Endometrial microvascular endothelial cells (primary cell): Measurements from ENCODE around the gene DOCK9. TPM values are rescaled to one million over a fixed set of nuclear protein-coding genes. Genes with fewer than 3 reads are reported as not detected.

ENCODE experiments used
- in situ Hi-C: cut with HindIII; loops from 2 replicates; pipeline ENCODE4 v1.10.0; 2017; ENCODE audit warnings: low sequenced_read_pairs, low pct_unique_long_range_greater_than_20kb; ENCODE audit errors: inconsistent ontology term
- total RNA-seq: library from RNA; depleted of rRNA; stranded (reverse); fragments of >200 nt; gene quantifications from one replicate; pipeline ENCODE4 v1.2.3, GENCODE V29; 2015; ENCODE audit errors: inconsistent ontology term

Gene DOCK9
- total RNA-seq, 1 donor from 2014 or later = 210 TPM

DNA sequence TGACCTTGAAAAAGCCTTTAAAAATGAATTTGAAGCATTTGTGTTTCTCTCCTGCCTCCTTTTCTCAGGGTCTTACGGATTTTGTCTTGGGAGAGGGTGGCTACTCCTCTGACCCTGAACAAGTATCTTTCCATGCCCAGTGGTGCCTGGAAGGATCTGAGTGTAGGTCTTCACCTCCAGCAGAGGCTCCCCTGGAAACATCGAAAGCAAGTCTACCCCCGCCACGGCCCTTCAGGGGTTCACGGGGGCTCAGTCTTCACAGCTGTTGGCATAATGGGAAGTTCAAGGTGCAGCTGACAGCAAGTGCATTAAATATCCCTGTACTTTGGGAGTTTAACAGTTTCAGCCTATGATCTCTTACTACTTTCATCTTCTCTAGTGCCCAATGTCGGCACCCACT is 182.6 kb downstream of the DOCK9 start:
- in situ Hi-C loops = no loop called here

DNA sequence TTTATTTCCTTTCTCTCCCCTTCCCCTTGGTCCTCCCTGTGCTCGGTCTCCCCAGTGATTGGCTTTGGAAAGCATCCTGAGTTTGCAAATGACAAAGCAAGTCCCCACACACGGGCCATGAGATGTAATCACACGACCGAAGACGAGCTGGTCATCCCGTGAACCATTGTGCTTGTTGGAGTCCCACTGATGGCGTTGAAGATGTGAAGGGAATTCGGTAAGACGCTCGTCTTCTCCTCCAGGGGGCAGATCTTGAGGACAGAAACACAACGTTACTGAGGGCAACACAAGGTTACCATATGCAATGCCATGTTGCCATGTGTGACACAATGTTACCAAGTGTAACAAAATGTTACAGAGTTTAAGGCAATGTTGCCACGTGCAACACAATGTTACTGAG is 183.4 kb downstream of the DOCK9 start:
- in situ Hi-C loops = no loop called here

DNA sequence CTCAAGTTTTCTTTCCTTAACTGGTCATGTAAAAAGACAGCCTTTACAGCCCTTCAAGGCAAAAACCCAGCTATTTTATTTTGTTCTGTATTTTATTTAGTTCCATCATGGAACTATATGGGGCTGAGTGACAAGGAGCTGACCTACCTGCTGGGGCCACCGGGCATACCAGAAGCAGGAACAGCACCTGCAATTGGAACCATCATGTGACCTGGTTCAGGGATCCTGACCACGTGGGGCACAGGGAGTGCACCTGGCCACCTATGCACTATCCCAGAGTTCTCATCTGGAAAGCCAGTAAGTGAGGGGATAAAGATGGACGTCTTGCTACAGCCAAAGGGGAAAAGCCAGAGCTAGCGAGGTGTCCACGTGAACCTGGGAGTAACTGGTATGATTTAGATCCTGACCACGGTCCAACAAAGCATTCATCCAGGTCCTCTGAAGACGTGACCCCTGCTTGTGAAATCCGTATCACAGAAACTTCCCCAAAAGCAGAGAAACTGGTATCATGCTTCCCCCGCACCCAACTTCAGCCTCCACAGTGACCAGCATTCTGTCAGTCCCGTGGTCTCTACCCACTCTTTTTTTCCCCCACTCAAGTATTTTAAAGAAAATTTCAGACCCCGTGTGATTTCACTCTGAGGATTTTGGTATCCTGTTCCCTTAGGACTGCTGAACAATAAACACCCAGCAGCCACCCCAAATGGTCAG is 184.9 kb downstream of the DOCK9 start:
- in situ Hi-C loops = no loop called here

DNA sequence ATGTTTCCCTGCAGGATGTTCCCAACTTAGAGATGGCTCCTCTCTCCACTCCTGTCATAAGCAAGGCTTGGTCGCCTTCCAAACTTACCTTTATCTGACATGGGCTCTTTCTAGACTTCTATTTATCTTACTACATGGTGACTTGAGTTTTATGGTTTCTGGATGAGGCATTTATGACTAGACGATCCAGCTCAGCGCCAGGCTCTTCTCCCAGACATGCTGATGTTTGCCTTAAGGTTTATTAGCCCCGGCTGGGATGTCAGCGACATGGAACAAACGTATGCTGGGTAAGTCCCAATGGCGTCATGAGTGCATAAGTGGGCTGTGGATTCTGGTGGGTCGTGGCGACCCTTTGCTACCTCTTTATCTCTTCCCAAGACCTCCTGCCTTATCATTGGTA is 185.5 kb downstream of the DOCK9 start:
- in situ Hi-C loops = no loop called here

DNA sequence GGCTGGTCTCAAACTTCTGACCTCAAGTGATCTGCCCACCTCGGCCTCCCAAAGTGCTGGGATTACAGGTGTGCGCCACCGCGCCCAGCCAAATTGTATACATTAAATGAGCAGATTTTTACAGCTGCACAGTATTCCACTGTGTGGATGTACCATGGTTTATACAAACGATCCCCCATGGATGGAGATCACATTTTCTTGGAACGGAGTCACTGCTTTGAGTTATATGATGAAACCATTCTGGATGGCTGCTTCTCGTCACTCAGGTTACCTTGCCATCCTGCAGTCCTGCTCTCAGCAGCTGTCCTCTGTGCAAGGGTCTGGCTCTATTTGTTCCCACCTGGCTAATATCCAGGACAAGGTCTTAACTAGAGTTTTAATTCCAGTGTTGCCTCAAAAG is 186.3 kb downstream of the DOCK9 start:
- in situ Hi-C loops = no loop called here

DNA sequence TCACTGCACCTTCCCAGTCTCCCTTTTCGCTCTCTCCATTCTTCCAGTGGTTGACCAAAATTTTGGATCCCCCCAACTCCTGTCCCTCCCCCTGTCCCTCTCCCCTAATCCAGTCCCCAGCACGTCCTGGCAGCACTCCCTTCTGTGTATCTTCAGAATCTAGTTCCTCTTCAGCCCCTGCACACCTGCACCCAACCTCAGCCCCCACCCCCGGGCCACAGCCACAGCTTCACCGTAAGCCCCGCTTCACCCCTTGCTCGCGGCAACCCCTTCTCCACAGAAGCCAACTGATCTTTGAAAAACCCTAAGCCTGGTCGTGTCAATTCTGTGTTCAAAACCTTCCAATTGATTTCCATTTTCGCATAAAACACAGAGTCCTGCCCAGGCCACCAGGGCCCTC is 189.9 kb downstream of the DOCK9 start:
- in situ Hi-C loops = no loop called here

DNA sequence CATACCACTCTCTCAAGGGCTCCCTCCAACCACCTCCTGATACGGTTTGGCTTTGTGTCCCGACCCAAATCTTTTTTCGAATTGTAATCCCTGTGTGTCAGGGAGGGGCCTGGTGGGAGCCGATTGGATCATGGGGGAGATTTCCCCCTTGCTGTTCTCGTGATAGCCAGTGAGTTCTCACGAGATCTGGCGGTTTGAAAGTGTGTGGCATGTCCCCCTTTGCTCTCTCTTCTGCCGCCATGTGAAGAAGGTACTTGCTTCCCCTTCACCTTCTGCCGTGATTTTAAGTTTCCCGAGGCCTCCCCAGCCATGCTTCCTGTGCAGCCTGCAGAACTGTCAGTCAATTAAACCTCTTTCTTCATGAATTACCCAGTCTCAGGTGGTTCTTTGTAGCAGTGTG is 190.7 kb downstream of the DOCK9 start:
- in situ Hi-C loops = no loop called here

DNA sequence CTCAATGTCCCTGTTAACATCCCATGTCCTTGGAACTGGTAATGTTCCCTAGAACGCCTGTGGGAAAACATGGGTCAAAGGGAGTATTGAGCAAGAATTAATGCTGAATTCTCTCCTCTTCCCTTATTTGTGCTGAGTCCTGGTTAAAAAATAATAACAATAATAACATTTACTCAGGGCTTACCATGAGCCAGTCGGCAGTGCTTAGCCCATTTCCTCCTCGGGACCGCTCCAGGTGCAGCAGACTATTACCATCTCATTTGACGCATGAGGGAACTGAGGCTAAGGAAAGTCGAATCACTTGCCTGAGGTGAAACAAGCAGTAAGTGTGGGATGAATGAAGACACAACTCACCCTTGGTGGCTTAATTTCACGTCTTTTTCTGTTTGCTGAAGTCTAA is 191.8 kb downstream of the DOCK9 start:
- in situ Hi-C loops = no loop called here

DNA sequence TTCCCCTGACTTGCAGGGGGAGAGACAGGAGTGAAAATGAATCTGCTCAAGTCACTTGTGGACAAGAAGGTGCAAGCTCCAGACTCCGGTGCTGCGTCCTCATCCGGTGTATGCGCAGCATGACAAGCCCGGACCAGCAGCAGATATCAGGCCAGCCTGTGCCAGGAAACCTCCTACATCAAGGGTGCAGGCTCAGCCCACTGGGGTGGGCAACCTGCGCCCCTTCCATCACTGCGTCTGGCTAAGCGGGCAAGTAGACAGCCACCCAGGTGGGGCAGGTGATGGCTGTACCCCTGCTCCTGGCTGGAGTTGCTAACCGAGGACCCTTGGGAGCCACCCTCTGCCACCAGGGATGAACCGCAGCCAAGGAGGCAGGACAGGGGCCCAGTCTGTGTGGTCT is 192.5 kb downstream of the DOCK9 start:
- in situ Hi-C loops = no loop called here

DNA sequence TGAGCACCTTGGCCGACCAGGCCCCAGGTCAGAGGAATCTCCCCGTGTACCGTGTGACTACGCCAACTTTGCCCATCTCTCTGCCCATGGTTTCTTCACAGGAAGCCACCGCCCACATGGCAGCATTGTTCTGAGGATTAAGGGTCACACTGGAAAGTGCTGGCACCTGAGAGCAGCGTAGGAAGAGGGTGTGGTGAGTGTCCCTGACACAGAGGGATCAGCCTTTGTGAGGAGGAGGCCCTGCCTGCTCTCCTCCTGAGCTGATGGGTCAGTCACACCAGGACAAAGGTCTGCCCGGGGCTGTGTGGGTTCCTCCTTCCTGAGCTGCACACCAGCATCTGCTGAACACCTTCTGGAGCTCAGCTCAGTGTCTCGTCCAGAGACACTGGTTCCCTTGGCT is 193.2 kb downstream of the DOCK9 start:
- in situ Hi-C loops = no loop called here

DNA sequence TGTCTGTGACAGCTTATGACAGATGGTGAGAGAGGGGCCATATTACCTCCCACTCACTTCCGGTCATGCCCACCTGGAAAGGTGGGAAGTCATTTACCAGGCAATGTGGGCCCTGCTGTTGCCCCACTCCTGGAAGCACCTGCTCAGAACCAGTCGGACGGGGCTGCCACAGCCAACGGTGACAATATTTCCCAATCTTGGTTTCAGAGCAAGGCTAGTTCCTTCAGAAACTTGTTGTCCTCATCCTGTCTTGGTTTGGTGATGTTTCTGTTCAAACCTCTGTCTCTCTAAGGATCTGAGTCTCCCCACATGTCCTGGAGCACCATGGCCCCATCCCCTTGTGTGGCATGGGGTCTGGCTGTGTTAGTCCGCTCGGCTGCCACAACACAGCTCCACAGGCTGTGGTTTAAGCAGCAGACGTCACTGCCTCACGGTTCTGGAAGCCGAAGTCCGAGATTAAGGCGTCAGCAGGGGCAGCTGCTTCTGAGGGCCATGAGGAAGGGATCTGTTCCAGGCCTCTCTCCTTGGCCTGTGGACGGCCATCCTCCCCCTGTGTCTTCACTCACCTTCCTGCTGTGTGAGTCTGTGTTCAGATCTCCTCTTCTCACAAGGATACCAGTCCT is 193.9 kb downstream of the DOCK9 start:
- in situ Hi-C loops = no loop called here

DNA sequence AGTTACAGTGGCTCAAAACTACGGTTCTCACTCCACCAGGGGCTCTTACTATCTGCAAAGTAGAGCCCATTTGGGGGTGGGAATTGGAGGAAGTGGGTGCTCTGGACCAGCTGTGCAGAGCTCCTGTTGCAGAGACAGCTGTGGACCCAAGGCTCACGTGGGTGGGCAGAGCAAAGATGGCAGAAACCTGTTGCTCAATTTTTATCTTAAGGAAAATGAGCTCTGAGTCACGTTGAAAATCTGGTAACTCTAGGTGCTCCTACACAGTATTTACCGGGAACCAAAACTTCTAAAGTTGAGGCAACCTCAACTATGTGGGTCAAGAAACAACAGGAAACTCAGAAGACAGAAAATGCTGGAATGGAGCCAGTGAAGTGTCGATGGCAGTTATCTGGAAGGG is 195.2 kb downstream of the DOCK9 start:
- in situ Hi-C loops = no loop called here

DNA sequence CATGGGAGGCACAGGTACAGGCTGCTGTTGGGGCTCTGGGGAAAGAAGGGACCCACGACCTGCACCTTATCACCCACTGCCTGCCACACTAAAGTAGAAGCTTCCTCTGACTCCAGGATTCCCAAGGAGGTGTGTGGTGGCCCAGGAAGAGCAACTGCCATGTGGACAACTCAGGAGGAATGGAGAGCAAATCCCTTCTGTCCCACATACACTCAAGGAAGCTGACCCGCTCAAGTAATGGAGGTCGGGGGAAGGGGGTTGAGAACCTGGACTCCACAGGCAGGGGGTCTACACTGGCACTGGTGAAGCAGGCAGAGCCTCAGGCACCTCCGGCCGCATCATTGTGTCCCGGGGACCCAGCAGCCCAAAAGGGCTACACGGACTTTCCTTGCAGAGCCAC is 196.0 kb downstream of the DOCK9 start:
- in situ Hi-C loops = no loop called here

DNA sequence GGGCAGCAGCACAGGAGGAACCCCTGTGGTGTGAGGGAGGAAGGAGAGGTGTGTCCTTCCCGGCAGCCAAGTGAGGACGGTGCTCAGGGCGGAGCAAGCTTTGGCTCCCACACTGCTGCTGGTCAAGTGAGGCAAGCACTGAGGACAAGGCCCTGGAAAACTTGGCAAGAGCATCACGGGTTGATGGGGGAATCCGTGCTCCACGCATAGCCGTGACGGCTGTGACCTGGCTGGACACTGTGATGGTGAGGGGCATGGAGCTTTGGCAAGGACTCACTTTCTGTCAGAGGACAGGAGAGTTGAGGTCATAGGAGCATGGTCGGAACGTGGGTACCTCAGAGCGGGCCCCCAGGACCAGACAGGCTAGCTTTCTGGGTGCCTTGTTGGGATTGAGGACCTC is 196.4 kb downstream of the DOCK9 start:
- in situ Hi-C loops = no loop called here

DNA sequence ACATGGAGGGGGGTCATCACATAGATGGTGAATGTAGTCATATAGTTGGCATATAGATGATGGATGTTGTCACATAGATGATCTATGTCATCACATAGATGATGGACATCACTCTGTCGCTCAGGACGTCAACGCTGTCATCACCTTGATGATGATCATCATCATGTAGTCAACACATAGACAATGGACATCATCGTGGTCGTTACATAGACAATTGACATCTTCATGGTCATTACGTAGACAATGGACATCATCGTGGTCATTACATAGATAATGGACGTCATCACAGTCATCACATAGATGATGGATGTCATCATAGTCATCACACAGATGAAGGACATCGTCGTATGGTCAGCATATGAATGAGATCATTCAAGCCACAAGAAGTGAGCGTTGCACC is 196.8 kb downstream of the DOCK9 start:
- in situ Hi-C loops = no loop called here

DNA sequence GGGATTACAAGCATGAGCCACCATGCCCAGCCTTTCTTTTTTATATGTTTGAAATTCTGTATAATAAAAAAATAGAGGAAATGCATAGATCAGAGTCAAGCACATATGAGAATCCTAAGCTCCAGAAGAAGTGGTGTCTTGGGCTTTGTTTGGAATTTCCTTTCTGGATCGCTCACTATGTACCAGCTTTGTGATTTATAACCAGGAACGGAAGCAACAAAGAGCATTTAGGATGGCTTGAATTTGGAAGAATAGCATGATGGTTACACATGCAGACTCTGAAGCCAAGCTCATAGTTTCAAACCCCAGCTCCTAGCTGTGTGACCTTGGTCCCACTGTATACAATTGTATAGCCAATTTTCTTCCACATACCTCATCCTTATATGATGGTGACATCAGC is 197.4 kb downstream of the DOCK9 start:
- in situ Hi-C loops = no loop called here

DNA sequence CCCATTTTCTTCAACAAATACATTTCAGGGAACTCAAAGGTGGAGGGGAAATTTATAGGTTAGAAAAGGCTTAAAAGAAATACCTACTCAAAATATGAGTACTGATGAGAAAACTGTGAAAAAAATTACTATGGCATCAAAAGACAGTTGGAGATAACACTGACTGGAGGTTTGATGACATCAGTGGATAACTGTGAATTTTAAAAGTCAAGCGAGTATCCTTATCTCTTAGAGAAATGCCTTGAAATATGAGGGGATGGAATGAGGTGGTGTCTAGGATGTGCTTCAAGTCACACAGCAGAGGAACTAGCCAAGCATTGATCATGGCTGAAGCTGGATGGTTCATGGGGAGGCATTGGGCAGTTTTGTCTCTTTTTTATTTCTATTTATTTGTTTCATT is 198.2 kb downstream of the DOCK9 start:
- in situ Hi-C loops = no loop called here

DNA sequence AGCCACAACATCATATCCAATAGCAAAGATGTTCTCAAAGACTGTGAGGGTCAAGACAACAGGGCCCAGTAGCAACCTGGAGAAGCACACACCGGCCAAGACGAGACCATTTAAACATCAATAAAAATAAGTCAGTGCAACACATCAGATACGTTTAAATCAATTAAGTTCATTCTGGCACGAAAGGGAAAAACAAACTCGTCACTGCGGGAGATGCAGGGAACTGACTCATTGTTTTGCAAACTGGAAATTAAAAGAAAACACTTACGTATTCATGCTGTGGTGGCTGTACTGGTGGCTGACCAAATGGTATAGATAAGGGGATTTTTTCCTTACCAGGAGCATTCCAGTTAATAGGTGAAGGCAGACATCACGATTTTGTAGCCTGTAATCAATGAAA is 199.1 kb downstream of the DOCK9 start:
- in situ Hi-C loops = no loop called here

DNA sequence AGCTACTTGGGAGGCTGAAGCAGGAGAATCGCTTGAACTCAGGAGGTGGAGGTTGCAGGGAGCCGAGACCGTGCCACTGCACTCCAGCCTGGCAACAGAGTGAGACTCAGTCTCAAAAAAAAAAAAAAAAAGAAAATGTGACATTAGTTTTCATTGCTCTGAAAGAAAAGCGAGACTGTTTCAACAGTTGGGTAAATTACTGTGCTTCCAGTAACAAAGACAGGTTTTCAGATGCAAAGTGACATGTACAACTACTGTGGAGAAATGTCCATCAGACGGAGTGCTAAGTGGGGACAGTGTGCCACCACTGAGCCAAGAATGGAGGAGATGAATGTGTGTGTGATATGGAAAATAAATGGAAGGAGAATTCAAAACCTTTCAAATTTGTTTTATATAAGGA is 201.2 kb downstream of the DOCK9 start:
- in situ Hi-C loops = no loop called here

DNA sequence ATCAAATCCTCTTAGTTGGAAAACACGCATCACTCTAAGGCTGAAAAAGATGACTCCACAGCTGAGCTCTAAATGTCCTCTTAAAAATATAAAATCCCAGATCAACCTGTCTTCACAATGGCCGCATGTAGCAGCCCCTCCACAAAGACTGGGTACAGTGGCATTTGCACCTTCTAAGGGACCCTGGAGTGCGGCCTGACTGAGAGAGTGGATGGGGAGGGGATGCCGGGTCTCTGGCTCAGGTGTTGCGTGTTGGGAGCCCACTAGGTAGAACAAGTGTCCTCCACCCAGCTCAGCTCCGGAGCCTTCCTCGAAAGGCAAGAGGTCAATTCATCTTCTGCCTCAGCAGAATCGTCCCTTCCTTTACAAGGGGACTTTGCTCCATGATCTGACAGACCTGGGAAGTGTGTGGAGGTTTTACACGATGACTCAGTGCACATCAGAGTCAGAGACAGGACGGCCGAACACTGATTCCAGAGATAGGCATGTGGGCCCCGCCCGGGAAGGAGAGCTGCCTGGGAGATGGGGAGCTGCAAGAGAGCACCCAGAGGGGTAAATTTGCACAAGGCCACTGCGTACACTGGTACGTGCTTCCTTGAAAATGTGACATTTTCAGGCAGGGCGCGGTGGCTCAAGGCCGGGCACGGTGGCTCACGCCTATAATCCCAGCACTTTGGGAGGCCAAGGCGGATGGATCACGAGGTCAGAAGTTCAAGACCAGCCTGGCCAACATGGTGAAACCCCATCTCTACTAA is 201.8 kb downstream of the DOCK9 start:
- in situ Hi-C loops = no loop called here
